Panc1 (cell line): ENCODE data around the gene SHB. TPM values are rescaled to one million over a fixed set of nuclear protein-coding genes. Genes with fewer than 3 reads are reported as not detected.

Experiments used
- ATAC-seq: fragments of 200-7000 bp; cut with Tn5 transposase; 2 replicates; pipeline ENCODE4 v1.9.1; 2020; ENCODE audit warnings: mild to moderate bottlenecking, moderate library complexity
- BruUV-seq: library from RNA; stranded (reverse); fragments of 400-500 nt; replicated peaks from 2 replicates; lab custom pipeline; 2021; lab: Mats Ljungman, UMichigan
- CTCF ChIA-PET: fragments of 300-600 bp; sonication (Branson Sonifier 250); formaldehyde crosslinking; loops from one replicate; lab custom pipeline; 2022; ENCODE audit warnings: antibody characterized with exemption; lab: Charles Lee
- POLR2A ChIA-PET: fragments of 300-600 bp; sonication (Branson Sonifier 250); formaldehyde crosslinking; loops from one replicate; lab custom pipeline; 2022; ENCODE audit warnings: antibody characterized with exemption; lab: Charles Lee
- DNase-seq: peaks from one replicate; pipeline ENCODE4 v3.0.0-alpha.2; 2010; ENCODE audit warnings: low read depth, low spot score
- H3K27ac ChIP-seq: 2 replicates; pipeline ENCODE4 v1.5.1; 2011; ENCODE audit warnings: mild to moderate bottlenecking, low read length, inconsistent platforms
- H3K27me3 ChIP-seq: fragments of 200-500 bp; sonication (Bioruptor generic); 2 replicates; pipeline ENCODE4 v1.6.0; 2014; ENCODE audit warnings: low read length, inconsistent platforms; ENCODE audit not compliant: control insufficient read depth, insufficient read depth
- H3K36me3 ChIP-seq: fragments of 200-500 bp; sonication (Bioruptor generic); 2 replicates; pipeline ENCODE4 v1.5.1; 2014; ENCODE audit warnings: inconsistent platforms, mild to moderate bottlenecking, low read length, moderate library complexity; ENCODE audit not compliant: control insufficient read depth, insufficient read depth
- H3K4me1 ChIP-seq: 2 replicates; pipeline ENCODE4 v1.5.1; 2011; ENCODE audit warnings: inconsistent platforms, mild to moderate bottlenecking, low read length, moderate library complexity; ENCODE audit not compliant: control insufficient read depth, insufficient read depth
- H3K4me3 ChIP-seq, 2 experiments: 2 replicates each; pipeline ENCODE4 v1.5.1; 2011 to 2012; ENCODE audit warnings: low read depth in 2 of 2, low read length in 2 of 2, mild to moderate bottlenecking in 2 of 2, inconsistent platforms in 1 of 2, moderate library complexity in 1 of 2
- H3K9me3 ChIP-seq: fragments of 200-500 bp; sonication (Bioruptor generic); 2 replicates; pipeline ENCODE4 v1.5.1; 2014; ENCODE audit warnings: low read depth, mild to moderate bottlenecking, inconsistent platforms, low read length, moderate library complexity; ENCODE audit not compliant: control insufficient read depth, insufficient read depth
- CTCF ChIP-seq: fragments of 450-650 bp; IDR thresholded peaks from 2 replicates; pipeline ENCODE4 v1.5.1; 2017; ENCODE audit warnings: mild to moderate bottlenecking
- REST ChIP-seq, 2 experiments: IDR thresholded peaks; 2 replicates each; pipeline ENCODE4 v1.6.1; 2011 to 2012; ENCODE audit warnings: low read depth in 2 of 2, control low read depth in 1 of 2, low read length in 1 of 2, mild to moderate bottlenecking in 1 of 2, moderate library complexity in 1 of 2; ENCODE audit not compliant: insufficient read depth in 1 of 2
- SIN3A ChIP-seq: IDR thresholded peaks from 2 replicates; pipeline ENCODE4 v1.6.1; 2012; ENCODE audit warnings: low read depth, mild to moderate bottlenecking, low read length, moderate library complexity, borderline replicate concordance; ENCODE audit not compliant: insufficient read depth
- TCF7L2 ChIP-seq: IDR thresholded peaks from 2 replicates; pipeline ENCODE4 v1.6.1; 2011; ENCODE audit warnings: mild to moderate bottlenecking, low read depth, low read length, inconsistent platforms
- in situ Hi-C: cut with HindIII; loops from 2 replicates; pipeline ENCODE4 v1.10.0; 2016; ENCODE audit warnings: low sequenced_read_pairs, low pct_unique_long_range_greater_than_20kb
- intact Hi-C: fragments of 100-400 bp; cut with micrococcal nuclease; formaldehyde crosslinking; loops from one replicate; pipeline ENCODE4 v1.10.0; 2022; ENCODE audit not compliant: unreplicated experiment
- total RNA-seq: library from RNA; stranded (reverse); gene quantifications from one replicate; pipeline ENCODE4 v1.2.1, GENCODE V29; 2021; ENCODE audit not compliant: unreplicated experiment

Gene SHB
- total RNA-seq, 1 experiment from 2014 or later = 59.9 TPM

GRCh38 chr9:38066197-38066913 lies 2.7 kb downstream of the SHB start:
- BruUV-seq = TSS peak; percentile 34
- ATAC-seq = no peak
- POLR2A ChIA-PET = no interaction called here
- peak overlapping the region; percentile 82 to 93 for H3K4me3 ChIP-seq
- no peak for TF ChIP-seq REST (IDR thresholded peaks at IDR 0.05; ENCODE audit: insufficient read depth in 1 of 2, low read depth in 2 of 2, low read length in 1 of 2)
- TF ChIP-seq SIN3A = 0 out of 2 replicates have a peak, but pooled peaks have one; percentile 11
- CTCF ChIA-PET = interaction anchor here (0.6 kb wide), 1 partner anchor 31 kb away, joined by 5 read pairs; no protein-coding TSS in a partner anchor
- no peak for DNase-seq
- peaks cover 28% of the 10 kb centered on the region for H3K4me1 ChIP-seq
- peaks cover 5% of the 10 kb centered on the region for H3K36me3 ChIP-seq
- peak overlapping the region; percentile 89 for H3K27ac ChIP-seq
- H3K27me3 ChIP-seq = no peaks in the 10 kb centered on the region
- H3K9me3 ChIP-seq = no peaks in the 10 kb centered on the region
- in situ Hi-C loops (no loop called here), intact Hi-C loops (loop anchor here (5.0 to 10.0 kb wide), 2 partner anchors 49 to 132 kb away; no protein-coding TSS in a partner anchor)

GRCh38 chr9:38065369-38066075 lies 3.5 kb downstream of the SHB start:
- ATAC-seq (no peak), DNase-seq (no peak)
- Histone ChIP-seq H3K27me3 (no peaks in the 10 kb centered on the region), H3K4me3 (peak overlapping the region; percentile 82 to 93), H3K9me3 (no peaks in the 10 kb centered on the region), H3K4me1 (peaks cover 34% of the 10 kb centered on the region), H3K36me3 (peaks cover 5% of the 10 kb centered on the region), H3K27ac (peak overlapping the region; percentile 89)
- POLR2A ChIA-PET = no interaction called here
- no TSS peak for BruUV-seq
- intact Hi-C loops (loop anchor here (5.0 to 10.0 kb wide), 2 partner anchors 48 to 131 kb away; no protein-coding TSS in a partner anchor), in situ Hi-C loops (no loop called here)
- CTCF ChIA-PET = no interaction called here
- no peak for TF ChIP-seq REST (IDR thresholded peaks at IDR 0.05; ENCODE audit: insufficient read depth in 1 of 2, low read depth in 2 of 2, low read length in 1 of 2)
- TF ChIP-seq TCF7L2 = peak; percentile 44; the same call in 1 of the 2 replicates
- no peak for TF ChIP-seq SIN3A
- no peak for TF ChIP-seq CTCF
